HG03064 (cell line): ENCODE measurements around the gene PLA2G4D.

Source experiments
- ATAC-seq: cut with Tn5 transposase; IDR thresholded peaks from one replicate; pipeline ENCODE4 v1.9.1; 2021; ENCODE audit warnings: low read depth; ENCODE audit not compliant: unreplicated experiment

PLA2G4D gene

DNA sequence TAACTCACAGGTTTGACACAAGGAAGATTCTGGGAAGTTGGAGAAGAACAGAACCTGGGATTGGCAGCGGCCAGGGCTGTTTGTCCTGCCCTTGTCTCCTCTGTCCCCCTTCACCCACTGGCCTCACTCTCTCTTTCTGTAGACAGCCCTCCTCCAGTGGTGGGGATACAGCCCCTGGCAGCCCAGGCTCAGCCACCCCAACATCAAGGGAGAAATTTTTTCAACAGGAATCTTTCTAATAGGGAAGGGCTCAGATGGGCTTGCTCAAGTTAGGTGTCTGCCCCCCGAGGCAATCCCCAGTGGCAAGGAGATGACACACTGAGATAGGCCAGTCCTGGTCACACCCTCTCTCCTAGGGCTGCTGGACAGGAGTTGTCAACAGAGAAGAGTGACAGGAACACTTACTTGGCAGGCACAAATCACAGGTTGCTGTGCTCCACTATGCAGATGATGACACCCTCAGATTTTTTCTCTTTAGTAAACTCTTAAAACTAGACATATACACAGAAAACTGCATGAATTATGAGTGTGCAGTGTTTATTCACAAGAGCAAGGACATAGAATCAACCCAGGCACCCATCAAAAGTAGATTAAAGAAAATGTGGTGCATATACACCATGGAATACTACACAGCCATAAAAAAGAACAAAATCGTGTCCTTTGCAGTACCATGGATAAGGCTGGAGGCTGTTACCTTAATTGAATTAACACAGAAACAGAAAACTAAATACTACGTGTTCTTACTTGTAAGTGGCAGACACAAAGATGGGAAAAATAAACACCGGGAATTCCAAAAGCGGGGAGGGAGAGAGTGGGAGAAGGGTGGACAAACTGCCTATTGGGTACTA is 36.3 kb downstream of the PLA2G4D start:
- no peak for ATAC-seq

DNA sequence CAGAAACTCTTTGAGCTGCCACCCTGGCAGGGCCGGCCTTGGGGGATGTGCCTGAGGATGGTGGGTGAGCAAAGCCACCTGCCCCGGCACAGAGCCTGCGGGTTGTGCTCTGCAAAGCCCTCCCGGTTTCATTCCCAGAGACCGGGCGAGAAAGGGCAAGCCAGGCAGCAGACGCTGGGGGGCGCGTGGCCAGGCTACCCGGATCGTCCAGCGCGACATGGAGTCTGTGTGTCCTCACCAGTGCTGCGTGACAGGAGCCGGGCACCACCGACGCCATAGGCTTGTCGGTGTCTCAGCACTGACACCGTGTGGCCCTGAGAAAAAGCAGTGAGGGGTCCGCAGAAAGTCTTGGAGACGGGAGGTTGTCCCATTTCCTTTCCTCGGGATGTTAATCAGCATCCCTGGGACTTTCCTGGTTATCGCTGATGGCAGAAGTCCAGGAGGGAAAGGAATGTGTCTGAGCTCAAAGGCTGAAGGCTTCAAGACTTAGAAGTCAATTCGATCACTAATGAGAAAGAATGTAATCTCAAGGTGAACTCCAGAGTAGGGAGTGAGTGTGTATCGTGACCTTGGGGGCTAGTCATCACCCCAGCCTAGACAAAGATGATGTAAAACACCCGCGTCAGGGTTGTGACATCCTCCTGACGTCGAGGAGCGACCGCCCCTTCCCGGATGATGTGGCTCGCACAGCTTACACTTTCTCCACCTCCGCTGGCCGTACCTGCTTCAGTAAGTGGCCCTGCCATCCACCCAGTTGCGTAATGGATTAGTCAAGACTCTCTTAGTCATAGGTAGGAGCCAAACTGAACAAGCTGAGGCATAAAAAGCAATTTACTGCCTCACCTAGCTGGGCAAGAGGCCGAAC is 37.2 kb downstream of the PLA2G4D start:
- ATAC-seq, result peak; percentile 65

DNA sequence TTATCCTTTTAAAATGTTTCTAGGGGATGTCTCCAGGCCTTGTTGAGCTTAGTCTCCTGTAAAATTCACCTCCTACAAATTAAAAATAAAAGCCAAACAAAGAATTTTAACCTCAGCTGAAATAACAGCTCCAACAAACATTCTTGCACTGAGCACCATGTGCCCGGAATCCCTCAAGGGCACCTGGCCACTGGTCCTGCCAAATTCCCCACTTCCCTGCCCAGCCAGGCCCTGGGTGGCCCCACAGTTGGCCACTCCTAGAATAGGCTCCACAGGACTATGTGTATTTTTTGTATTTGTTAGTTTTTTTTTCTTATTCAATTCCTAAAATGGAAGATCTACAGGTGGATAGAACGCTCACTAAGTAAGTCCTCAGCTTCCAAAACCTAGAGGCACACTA is 40.4 kb downstream of the PLA2G4D start:
- no peak for ATAC-seq

DNA sequence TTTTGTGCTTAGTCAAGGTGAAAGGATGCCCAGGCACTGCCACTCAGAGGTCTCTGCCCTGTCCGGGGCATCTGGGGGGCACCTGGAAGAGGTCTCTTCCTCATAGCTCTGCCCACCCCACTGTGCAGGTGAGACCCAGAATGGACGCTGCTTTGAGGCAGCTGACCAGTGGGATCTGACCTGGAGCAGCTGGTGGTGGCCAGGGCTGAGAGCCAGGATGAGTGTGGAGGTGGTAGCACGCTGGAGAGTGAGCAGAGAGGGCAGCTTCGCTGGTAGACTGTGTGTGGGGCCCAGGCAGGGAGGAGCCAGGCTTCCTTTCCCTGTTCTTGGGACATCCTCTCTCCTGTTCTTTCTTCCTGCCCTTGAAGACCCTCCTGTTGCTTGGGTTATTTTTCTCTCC is 41.4 kb downstream of the PLA2G4D start:
- ATAC-seq, result no peak

DNA sequence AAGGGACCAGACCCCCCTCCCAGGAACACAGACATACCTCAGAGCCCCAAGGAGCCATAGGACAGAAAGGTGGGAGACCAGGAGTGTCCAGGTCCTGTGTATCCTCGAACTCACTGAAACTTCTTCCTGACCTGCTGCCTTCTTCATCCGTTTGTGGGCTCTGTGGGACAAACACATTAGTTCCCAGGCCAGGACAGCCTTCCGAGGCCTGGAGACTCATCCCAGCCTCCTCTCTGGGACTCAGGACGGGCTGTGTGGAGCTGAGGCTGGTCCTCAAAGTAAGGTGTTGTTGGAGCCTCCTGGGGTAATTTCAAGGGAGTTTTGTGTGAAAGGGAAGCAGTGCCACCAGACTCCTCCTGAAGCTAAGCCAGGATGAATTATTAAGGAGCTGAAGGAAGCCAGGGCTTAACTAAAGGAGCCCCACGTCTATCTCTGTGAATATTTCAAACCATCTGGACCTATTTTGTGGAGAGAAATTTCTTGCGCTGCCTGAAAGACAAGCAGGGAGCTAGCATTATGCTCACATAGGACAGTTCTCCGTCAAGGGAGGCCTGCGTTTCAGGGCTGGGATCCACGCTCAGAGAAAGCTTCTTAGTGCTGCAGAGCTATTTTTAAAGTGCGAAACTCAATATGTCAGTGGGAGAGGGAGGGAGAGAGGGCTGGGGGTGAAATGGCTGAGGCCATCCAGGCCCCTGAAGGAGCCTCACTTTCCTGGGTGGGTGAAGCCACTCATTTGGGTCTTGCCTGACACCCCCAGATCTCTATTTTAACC is 43.7 kb downstream of the PLA2G4D start:
- ATAC-seq, result no peak

DNA sequence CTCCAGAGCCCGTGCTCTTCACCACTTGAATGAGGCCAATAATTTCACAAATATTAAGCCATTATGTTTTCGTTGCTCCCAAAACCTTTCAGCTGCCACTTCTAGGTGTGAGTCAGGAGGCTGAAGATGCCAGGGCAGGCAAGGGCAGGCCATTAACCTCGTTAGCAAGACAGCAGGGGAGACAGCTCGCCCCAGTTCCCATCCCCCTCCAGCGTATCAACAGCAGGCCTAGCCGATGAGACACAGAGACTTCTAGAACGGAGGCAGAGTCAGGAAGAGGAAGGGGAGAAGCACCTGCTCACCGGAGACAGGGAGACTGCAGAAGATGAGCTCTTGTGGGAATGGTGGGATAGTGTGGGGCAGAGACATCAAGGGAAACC is 45.6 kb downstream of the PLA2G4D start:
- ATAC-seq, result no peak

DNA sequence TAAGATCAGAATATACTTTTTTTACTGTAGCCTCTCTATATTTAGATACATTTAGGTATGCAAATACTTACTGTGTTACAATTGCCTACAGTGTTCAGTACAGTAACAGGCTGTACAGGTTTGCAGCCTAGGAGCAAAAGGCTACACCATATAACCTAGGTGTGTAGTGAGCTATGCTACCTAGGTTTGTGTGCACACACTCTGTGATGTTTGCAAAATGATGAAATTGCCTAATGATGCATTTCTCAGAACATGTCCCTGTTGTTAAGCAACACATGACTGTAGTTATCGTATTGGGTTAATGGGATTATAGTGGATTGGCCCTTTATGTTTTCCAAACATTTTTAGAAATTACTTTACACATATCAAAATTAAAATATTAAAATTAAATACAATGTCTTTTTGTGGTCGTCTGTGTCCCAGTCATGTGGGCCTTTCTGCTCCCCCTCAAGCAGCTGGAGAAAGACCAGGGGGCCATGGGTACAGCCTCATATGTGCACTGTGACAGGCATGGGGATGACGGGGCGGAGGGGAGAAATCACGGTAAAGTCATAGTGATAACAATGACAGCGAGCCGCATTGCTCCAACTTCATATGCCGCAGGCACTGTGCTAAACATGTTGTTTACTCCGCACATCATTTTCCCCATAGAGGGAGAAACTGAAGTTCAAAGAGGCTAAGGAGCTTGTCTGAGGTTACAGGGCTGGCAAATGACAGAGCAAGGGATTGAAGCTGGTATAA is 46.1 kb downstream of the PLA2G4D start:
- ATAC-seq, result no peak

DNA sequence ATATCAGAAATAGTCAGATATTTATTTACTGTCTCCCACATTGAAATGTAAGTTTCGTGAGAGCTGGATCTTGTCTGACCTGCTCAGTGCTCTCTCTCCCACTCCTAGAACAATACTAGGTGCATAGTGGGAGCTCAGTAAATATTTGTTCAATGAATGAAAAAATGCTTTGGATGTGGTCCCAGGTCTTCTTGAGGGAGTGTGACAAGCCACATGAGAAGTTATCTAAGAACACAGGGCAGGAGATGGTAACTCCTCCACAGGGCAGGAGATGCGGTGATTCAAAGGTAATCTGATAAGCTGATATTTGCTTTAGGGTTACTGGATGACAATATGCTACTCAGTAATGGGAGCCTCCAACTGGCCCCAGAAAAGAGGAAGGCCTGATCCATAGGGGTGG is 47.8 kb downstream of the PLA2G4D start:
- ATAC-seq, result no peak

DNA sequence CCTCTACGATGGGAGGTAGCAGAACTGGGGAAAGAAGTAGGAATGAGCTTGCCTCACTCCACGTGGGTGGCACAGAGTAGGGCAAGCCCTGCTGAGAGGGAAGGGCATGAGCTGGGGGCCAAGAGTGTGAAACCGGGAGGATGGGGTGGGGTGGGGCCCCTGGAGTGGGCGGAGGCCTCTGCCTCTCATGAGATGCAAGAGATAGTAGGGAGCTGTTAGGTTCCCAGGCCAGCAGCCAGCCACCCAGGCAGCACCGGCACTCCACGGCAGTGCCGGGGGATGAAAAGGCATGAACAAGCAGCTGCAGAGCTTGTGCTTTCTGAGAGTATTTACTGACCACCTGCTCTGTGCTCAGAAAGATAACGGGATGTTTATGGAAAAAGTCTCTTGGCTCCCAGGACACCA is 49.1 kb downstream of the PLA2G4D start:
- no peak for ATAC-seq

DNA sequence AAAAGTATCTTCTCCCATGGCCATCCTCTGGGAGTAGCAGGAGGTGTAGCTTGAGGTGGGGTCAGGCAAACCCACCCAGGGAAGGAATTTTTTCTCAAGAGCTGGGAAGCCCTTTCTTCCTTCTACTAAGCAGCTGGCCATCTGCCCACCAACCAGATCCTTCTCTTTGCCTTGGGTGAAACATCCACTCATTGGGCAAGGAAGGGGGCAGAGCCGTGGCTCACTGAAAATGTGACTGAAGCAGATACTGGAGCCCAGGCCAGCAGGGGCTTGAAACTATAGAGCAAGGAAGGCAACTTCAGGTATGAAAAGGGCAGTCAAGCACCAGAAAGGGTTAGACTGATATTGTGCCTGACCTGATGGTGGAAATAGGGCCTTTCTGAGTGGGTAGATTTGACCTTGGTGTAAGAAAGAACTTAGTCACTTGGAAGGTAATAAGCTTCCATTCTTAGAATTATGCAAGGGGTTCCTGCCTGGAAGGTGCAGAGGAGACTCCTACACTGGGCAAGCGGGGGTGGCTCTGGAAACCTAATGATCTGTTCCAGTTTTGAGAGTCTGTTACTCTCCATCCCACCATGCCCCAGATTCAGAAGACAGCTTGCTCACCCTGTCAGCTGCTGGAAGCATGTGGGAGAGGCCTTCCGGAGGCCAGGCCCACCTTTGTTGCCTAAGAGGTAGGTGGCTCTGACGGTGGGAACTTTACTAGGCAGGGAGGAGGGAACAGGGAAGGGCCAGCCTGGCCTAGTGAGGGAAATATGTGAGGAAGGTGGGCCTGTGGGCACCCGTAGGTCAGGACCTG is 51.6 kb downstream of the PLA2G4D start:
- no peak for ATAC-seq

DNA sequence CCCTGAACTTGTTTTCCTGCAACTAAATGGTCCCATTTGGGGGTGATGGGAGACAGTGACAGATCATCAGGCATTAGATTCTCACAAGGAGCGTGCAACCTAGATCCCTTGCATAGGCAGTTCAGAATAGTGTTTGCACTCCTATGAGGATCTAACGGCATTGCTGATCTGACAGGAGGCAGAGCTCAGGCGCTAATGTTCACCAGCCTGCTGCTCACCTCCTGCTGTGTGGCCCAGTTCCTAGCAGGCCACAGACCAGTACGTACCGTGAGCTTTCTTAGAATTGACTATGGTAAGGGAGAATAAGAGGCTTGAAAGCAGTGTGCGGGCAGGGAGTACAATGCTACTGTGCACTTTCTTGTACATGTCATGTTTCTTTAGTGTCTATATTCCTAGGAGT is 56.0 kb downstream of the PLA2G4D start:
- no peak for ATAC-seq

DNA sequence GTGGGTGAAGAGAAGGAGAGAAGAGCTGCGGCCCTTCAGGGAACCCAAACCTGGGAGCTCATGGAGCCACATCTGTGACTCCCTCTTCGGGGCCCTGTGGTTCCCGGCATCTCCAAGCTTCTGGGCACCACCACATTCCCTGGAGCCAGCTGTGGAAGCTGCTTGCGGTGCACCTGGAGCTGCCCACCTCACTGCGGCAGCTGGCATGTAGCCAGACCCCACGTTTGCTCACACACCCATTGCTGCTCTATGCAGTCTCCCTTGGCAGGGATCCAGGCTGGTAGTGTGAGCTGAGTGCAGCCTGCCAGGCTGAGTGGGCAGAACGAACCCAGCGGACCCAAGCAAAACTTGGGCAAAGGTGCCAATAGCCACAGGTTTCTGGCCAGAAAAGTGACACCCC is 56.7 kb downstream of the PLA2G4D start:
- no peak for ATAC-seq

DNA sequence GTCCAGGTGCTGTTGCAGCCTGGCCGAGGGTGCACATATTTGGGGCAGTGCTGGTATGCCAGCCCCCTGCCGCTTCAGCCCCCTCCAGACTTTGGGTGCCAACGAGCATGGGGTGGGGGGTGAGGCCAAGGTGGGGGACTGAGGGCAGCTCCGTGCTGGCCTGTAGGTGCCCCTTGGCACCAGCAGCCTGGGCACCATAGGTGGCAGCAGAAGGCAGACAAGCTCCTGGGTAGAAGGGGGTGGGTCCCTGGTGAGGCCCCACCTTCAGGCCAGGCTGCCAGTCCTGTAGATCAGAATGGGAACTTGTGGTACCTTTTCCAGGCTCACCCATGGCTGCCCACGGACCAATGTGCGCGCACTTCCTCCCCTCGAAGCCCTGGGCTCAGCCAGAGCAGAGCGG is 57.4 kb downstream of the PLA2G4D start:
- no peak for ATAC-seq

DNA sequence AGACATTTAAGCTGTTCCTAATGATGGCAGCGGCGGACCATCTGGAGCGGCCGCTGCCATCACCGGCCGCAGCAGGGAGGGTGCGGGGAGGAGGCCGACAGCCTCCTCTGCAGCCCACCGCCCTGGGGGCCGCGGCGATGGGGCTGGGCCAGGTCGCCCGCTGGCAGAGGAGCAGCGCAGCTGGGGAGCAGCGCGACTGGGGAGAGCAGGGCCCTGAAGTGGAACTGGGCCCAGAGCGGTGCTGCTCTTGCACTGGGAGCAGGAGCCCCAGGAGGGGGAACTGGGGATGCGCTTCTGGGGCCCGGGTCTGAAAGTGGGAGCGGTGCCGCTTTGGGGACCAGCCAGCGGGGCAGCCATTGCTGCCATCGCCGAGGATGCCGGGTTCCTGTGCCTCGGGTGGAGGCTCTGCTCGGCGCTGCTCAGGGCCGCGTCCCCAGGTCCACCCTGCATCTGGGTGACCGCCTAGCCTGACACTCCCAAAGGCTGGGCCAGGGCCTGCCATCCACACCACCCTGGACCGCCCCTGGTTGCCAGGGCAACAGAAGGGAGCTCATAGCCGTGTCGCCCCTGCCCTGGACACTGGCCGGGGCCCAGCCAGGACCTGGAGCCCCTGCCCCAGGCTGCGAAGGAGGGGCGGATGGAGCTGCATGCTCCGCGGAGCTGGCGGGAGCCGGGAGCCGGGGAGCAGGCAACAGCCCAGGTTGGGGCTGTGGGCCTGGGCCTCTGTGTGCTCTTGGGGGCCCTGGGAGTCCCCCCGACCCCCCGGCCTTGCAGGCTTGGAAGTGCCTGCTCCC is 58.1 kb downstream of the PLA2G4D start:
- ATAC-seq, result no peak

DNA sequence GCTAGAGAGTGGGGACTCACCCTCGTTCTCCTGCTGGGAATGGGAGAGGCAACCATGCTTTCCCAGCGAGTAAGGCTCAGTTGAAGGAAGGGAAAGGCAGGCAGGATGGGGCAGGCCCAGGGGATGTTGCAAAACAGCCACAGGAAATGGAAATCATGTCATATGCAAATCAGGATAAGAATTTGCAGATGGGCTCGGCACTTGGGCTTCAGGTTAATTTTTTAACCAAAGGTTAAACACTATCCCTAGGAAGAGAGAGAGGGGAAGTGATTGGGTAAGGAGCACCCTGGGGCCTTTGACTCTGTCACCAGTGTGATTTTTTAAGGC is 59.0 kb downstream of the PLA2G4D start:
- no peak for ATAC-seq

DNA sequence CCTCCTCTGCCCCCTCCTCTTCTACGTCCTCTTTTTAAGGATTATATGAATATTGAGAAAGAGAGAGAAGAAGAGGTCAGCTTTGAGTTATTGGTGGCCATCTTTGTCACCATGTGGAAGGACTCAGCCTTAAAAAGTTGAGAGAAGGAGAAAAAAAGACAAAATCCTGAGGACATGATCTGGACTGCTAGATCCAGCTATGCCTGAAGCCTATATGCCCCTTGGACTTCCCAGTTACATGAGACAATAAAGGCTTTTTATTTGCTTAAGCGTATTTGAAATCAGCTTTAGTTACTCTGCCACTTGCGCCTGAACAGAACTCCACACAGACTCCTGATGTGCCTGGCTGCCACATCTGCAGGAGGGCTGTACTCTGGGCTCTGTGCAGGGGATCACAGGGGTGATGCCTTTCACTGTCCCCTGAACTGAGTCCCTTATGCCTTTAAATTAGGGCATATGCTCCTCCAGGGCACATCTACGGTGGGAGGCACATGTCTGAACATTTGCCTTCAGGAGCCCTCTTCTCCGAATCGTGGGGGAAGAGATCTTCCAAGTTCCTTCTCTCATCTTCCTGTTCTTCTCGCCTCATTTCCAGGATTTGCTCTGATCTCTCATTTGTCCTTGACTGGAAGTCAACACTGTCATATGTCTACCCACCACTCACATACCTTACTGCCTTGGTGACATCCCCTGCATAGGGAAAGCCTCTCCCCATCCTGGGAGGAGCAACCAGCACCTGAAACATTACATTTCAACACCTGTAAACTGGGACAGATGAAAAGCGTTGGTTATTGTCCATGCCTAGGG is 59.5 kb downstream of the PLA2G4D start:
- no peak for ATAC-seq

DNA sequence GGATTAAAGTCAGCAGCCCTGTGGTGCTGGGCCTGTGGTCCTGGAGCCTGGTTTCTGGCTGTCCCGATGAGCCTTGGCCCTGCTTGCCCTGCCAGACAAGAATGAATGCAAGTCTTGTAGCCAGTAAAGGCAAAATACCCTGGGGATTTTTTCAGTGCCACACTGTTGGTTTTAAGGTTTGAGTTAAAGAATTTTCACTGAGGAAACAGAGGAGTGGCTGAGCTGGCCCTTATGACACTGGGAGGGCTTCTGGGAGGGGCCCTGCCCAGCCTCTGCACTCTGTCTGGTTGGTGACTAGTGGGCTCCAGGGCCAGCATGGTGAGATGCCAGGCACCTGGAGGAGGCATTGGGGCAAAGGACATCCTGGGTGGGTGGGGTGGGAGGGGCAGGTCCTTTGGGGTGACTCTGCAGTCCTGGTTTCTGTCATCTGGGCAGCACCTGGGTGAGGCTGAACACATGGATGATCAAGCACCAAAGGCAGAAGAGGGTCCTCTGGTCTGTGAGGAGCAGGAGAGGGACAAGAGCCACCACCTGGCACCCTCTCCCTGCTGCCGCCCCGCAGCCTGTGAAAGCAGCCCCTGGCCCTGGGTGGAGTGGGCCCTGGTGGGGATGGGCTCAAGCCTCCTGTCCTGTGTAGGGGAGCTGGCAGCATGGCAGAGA is 61.0 kb downstream of the PLA2G4D start:
- no peak for ATAC-seq
